HG02981 (cell line): ENCODE measurements around the gene PPP6R1.

Experiments
- ATAC-seq: cut with Tn5 transposase; IDR thresholded peaks from one replicate; pipeline ENCODE4 v1.9.1; 2021; ENCODE audit warnings: mild to moderate bottlenecking, moderate library complexity; ENCODE audit not compliant: unreplicated experiment

PPP6R1 gene

DNA sequence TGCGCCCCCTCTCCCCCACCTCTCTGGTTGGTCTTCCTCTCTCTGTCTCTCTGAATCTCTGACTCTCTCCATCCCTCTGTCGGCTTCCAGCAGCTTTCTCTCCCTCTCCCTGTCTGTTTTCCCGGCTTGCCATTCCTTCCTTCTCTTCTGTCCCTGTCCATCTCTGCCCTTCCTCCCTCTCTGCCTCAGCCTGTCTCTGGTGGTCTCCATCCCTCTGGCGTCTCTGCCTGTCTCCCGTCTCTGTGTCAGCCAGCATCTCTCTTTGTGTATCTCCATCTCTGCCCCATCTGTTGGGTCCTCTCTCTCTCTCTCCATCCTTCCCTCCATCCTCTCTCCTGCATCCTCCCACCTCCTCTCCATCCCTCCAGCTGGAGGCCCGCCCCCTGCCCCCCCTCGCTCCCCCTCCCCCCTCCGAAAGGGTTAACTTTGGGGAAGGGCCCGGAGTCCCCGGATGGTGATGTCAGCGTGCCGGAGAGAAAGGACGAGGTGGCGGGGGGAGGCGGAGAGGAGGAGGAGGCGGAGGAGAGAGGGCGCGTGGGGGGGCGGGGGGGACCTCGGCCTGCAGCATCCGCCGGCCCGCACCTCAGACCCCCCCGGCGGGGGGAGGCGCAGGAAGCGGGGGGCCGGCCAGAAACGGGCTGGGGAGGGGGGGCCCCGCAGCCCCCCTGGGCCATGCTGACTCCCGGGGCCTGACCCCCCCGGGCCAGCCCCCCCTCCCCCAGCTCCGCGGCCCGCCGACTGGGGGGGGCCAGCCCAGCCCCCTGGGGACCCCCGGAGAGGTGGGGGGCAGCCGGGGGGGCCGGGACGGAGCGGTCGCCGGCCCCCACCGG is 24.9 kb upstream of the PPP6R1 start, which contains the start of gene BRSK1:
Gene BRSK1, plus strand, starts transcription at position 450 of the 830 bp plus-strand sequence. CDS start 446 bp downstream, outside the sequence.
- no peak for ATAC-seq

DNA sequence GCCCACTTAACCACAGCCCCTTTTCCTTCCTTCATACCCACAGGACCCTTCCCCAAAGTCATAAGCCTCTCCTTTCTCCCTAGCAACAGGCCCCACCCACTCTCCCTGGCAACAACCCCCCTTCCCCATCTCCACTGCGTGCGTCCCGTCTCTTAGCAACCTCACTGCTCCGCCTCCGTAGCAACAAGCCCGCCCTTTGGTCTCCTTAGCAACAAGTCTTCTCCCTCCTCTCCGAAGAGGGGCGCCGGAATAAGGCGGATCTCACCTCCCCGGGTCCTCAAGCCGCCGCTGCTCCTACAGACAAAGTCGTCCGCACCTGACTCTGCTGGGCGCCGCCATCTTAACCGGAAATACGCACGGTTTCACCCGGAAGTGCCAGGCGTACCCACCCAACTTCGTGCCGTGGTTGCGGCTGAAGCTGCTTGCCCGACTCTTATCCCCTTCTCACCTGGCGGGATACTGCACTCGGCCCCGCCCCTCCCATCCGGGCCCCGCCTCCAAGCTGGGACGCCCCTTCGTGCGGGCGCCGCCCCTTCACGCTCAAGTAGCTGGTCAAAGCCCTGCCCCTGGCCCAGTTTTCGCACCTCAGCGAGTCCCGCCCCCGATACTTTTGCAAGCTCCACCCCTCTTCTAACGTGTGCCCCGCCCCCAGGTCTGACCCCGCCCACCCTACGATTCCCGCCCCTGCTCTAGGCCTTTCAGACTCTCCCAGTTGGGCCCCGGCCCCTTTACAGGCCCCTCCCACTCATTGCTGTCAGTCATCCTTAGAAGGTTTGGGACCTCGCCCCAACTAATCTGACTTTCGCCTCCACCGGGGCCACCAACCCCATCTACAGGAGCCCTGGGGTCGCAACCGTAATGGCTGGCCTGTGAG is 21.2 kb upstream of the PPP6R1 start, which contains the start of gene HSPBP1:
Gene HSPBP1, minus strand, starts transcription at position 341 of the 874 bp plus-strand sequence. CDS start 502 bp downstream, outside the sequence.
- peak; percentile 66 for ATAC-seq

DNA sequence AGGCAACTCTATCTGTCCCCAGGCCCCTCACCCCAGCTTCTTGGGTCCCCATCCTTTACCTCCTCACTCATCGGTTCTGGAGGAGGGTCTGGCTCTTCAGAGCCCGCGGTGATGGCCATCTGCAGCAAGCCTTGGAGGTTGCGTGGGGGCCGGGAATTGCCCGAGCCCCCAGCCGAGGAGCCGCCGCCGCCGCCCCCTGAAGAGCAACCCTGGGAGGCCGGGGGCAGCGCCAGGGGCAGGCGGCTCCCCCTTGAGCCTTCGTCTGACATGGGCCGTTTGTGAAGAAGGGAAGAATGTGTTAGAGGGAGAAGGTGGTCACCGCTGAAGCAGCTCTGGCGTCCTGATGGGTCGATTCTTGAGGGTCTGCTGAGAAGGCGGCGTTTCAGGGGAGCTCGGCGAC is 20.5 kb upstream of the PPP6R1 start:
- no peak for ATAC-seq

DNA sequence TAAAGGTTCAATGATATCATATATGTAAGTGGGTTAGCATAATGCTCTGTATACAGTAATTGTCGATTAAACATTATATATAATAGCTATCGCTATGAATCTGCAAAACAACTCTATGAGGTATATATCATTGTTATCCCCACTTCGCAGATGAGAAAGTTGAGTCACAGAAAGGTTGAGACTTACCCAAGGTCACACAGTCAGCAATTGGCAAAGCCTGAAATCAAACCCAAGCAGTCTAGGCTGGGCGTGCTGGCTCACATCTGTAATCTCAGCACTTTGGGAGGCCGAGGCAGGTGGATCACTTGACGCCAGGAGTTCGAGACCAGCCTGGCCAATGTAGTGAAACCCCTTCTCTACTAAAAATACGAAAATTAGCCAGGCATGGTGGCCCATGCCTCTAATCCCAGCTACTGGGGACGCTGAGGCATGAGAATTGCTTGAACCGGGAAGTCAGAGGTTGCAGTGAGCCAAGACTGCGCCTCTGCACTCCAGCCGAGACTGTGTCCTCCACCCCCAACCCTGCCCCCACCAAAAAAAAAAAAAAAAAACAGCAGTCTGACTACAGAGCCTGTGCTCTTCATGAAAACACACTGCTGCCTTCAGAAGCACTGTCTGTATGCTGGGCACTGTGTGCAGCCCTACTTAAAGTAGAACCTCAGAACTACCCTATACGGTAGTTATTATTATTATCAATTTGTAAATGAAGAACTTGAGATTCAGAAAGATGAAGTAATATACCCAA is 19.7 kb upstream of the PPP6R1 start:
- ATAC-seq: no peak

DNA sequence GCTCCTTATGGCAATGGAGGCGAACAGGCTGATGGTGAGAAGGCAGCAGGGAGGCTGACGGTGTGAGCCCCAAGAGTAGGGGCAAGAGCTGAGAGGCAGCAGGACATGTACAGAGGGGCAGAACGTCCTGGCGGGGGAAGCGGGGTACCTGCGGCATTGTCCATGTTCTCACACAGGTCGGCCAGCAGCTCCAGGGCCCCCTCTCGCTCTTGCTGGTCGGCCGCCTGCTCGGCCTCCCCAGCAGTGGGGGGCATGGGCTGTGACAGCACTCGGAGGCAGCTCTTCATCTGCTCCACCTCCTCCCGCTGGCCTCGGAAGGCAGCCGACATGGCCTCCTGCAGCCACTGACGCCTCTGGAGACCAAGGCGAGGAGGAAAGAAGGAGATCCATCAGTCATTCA is 18.7 kb upstream of the PPP6R1 start:
- ATAC-seq: no peak

DNA sequence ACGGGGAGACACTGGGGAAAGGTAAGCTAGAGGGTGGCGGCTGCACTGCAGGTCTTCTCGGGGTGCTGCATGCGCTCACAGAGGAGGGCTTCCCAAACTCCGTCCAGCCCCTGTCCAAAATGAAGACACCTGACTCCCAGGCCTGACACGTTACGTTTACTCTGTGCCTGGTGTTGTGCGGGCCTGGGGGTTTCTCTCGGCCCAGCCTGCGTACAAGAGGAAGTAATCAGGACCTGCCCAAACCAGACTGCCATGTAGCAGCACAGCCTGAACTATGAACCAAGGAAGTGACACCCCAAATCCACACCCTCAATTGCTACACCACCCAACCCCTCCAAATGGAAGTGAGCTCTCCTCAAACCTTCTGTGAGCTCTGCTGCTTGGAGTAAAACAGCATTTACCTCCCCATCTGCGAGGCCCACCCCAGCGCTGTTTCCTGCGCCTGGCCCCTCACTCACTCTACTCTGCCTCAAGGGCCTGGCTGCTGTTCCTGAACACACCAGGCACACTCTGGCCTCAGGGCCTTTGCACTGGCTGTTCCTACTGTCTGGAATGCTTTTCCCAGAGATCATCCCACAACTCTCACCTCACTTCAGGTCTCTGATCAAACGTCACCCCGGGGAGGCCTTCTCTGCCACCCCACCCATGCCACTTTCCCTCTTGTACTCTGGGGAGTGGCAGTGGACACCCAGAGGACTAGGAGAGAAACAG is 18.1 kb upstream of the PPP6R1 start:
- ATAC-seq: no peak

DNA sequence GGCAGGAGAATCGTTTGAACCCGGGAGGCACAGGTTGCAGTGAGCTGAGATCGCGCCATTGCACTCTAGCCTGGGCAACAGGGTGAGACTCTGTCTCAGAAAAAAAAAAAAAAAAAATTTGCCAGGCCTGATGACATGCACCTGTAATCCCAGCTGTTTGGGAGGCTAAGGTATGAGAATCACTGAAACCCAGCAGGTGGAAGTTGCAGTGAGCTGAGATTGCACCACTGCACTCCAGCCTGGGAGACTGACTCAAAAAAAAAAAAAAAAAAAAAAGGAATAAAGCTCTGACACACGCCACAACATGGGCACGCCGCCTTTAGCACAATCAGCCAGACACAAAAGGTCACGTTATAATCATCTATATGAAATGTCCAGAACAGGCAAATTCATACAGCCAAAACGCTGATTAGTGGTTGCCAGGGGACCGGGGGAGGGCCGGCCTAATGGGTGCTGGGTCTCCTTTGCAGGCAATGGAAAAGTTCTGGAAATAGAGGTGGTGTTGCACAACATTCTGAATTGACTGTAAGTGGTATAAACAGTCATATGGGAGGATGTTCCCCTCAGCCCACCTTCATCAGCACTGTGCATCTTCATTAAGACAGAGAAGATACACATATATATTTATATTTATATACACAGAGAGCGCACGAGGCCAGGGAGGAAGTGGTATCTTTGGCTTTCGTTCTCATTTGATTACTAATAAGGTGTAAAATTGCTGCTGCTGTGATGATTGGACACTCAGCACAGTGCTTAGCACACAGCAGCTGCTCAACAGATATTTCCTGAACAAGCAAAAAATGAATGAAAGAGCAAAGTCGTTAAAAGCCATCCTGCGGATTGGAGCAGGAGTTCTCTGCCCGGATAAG is 17.3 kb upstream of the PPP6R1 start:
- ATAC-seq: peak; percentile 49

DNA sequence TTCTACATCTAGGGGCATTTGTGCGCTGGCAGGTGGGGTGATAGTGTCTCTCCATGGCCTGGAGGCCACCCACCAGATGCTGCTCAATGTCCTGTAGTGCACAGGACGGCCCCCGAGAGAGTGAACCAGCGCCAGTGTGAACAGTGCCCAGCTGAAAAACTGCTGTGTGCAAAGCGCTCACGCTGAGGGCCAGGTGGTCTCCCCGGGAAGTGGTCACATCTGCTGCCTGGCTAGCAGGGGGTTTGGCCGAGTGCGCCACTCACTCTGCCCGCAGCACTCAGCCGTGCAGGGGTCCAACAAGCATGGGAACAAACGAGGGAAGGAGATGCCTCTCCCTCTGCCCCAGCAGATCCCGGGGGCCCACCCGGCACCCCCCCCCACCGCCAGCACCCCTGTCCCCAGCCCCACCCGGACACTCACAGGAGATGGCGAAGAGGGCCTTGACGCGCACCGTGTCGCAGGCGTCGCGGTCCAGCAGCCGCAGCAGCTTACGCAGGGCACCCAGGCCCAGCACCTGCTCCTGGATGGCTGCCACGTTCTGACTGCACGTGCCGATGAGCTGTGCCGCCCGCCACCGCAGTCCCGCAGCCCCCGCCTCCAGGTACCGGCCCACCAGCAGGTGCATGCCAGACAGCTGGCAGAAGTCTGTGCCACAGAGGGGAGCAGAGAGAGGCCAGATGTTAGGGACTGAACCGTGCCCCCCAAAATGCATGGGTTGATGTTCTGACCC is 15.3 kb upstream of the PPP6R1 start:
- no peak for ATAC-seq

DNA sequence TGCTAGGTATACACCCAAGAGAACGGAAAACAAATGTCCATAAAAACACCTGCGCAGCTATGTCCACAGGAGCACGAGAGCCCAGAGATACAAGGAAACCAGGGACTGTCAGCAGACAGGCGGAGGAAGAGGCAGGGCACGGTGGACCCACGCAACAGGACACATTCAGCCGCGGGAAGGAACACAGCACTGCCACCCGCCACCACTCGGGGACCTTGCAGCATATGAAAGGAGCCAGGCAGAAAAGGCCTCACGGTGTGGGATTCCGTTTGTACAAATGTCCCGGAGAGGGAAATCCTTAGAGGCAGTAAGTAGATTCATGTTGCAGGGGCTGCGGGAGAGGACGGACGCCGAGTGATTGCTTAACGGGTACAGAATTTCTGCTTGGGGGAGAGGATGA is 13.3 kb upstream of the PPP6R1 start:
- ATAC-seq: no peak

DNA sequence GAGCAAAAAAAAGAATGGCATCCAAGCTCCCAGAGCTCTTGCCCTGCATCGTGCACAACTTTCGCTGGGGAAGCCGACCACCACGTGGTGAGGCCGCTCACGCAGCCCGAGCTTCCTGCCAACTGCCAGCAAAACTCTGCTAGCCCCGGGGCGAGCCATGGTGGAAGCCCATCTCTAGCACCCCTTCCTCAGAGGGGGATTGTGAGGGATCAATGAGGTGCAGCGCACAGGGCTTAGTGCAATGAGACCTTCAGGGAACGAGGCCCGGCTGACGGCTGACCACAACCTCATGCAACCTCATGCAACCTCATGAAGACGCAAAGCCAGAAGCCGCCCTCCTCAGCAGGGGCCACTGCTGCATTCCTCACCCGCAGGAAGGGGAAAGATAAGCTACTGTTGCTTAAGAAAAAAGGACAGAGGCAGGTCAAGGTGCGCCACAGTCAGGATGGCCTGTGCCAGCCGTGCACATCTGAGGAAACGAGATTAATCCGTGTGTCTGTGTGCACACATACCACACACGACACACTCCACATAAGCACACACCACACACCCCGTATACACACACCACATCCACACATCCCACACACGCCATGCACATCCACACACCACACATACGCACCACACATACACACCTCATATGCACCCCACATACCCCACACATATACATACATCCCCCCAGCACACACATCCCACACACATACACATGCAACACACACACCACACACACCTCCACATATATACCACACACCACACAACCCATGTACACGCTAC is 11.5 kb upstream of the PPP6R1 start:
- no peak for ATAC-seq

DNA sequence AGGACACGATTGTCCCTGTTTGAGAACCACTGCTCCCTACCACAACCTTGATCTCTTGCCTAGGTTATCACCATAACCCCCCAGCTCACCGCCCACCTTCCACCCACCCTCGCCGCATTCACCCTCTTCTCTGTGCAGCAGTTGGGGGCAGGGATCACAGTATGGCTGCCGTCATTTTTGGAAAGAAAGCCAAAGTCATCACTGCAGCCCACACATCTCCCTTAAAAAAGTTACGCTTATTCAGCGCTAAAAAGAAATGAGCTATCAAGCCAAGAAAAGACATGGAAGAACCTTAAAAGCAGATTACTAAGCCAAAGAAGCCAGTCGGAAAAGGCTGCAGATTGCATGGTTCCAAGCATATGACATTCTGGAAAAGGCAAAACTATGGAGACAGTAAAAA is 10.5 kb upstream of the PPP6R1 start:
- ATAC-seq: no peak

DNA sequence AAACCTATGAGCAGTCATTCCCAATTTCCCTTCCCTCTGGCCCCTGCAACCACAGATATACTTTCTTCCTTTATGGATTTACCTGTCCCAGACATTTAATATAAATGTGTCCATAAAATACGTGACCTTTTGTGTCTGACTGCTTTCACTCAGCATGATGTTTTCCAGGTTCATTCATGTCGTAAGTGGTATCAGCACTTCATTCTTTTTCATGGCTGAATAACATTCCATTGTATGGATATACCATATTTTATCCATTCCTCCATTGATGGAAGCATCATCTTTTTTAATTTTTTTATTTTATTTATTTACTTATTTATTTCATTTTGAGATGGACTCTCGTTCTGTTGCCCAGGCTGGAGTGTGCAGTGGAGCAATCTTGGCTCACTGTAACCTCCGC is 8.0 kb upstream of the PPP6R1 start:
- no peak for ATAC-seq

DNA sequence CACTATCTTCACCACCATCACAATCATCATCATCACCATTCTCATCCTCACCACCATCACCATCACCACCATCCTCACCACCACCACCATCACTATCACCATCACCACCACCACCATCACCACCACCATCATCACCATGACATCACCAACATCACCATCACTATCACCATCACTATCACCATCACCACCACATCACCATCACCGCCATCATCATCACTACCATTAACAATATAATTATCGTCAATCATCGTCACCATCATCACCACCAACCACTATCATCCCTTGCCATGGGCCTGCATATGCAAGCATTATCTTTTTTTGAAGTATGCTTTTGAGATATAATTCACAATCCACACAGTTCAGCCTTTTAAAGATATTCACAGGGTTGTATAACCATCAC is 7.6 kb upstream of the PPP6R1 start:
- ATAC-seq: no peak

DNA sequence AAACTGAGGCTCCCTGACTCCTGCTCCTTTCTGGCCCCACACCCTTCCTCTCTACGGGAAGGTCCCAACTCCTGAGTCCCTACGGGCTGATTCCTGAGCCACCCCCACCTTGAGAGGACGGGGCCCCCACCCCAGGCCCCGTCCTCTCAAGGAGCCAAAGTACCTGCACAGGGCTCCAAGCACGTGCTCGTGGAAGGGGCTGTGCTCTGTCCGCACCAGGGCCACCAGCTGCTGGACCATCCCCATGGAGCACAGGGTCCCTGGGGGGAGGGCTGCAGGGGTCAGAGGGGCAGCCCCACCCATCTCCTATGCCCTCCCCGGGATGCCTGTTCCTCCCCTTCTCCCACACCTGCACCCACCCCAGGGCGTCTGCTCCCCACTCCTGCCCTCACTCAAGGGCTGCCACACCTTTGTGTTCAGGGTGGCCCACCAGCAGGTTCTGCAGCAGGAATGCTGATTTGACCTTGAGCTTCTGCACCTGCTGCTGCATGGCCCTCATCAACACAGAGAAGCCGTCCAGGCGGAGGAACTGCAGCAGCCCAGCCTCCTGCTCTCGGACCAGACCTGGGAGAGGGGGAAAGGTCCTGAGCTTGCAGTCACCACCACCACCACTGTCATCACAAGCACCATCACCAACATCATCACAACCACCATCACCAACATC is 7.0 kb upstream of the PPP6R1 start:
- ATAC-seq: no peak

DNA sequence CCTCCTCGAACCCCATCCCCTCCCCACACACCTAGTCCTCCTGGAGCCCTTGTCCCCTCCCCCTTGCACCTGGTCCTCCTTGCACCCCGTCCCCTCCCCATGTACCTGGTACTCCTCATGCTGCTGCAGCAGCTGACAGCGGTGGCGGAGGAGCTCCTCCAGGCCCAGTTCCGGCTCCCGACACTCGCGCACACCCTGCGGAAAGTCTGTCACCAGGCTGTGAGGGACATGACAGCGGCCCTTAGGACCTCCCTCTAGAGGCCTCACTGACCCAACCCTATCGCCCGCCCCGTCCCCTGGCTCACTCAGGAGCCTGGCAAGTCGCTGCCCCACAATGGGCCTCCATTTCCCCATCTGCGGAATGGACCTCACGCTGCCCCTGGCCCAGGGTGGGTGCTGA is 6.4 kb upstream of the PPP6R1 start:
- no peak for ATAC-seq

DNA sequence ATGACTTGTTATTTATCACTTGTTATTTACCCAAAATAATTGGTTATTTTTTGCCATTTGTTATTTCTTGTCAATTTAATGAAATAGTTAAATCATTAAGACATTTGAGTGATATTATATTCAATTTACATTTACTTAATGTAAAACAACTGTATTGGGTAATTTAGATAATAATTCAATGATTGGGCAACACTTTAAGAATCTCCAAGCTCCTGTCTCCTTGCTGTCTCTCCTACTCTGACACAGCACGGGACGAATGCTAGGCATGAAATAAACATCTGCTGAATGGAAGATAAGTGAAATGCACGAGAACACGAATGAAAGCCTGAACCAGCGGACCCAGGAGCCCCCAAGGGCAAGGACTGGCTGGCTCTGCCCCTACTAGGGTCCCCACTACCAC is 5.7 kb upstream of the PPP6R1 start:
- no peak for ATAC-seq

DNA sequence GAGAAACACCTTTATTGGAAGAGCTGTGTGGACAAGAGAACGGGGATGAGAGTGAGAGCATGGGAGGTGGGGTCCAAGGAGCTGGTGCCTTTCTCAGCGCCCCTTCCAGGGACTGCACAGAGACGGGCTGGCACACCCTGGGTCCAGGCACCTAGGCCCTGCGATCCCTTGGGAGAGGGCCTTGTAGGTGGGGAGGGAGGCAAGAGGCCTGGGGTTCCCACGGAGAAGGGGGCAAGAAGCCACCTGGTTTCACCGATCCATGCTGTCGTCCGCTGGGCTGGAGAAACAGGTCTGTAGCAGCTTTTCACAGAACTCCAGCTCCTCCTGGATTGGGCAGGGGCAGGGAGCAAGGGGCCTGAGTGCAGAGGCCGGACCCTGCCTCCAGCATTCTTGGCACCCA is 3.5 kb upstream of the PPP6R1 start:
- no peak for ATAC-seq
